GM23338 (cell line): Measurements from ENCODE around the gene NAP1L3.

Experiments
- EZH2 ChIP-seq: fragments of 200-600 bp; sonication (generic); IDR thresholded peaks from one replicate; pipeline ENCODE4 v1.8.0; 2017; ENCODE audit warnings: antibody characterized with exemption, mild to moderate bottlenecking, low read depth; ENCODE audit not compliant: unreplicated experiment
- JUNB ChIP-seq: IDR thresholded peaks from one replicate; pipeline ENCODE4 v1.6.1; 2016; ENCODE audit warnings: antibody characterized with exemption; ENCODE audit not compliant: unreplicated experiment
- TF ChIP-seq, protein P1 (sequence below), 2 experiments: fragments of 200-600 bp in 1 of 2; sonication (generic) in 1 of 2; conservative IDR thresholded peaks; 2 replicates each; pipeline versions ENCODE4 v1.5.1 to v1.6.1; 2016 to 2017; ENCODE audit warnings: antibody characterized with exemption in 2 of 2, low read depth in 2 of 2, mild to moderate bottlenecking in 2 of 2, moderate library complexity in 1 of 2

DNA sequence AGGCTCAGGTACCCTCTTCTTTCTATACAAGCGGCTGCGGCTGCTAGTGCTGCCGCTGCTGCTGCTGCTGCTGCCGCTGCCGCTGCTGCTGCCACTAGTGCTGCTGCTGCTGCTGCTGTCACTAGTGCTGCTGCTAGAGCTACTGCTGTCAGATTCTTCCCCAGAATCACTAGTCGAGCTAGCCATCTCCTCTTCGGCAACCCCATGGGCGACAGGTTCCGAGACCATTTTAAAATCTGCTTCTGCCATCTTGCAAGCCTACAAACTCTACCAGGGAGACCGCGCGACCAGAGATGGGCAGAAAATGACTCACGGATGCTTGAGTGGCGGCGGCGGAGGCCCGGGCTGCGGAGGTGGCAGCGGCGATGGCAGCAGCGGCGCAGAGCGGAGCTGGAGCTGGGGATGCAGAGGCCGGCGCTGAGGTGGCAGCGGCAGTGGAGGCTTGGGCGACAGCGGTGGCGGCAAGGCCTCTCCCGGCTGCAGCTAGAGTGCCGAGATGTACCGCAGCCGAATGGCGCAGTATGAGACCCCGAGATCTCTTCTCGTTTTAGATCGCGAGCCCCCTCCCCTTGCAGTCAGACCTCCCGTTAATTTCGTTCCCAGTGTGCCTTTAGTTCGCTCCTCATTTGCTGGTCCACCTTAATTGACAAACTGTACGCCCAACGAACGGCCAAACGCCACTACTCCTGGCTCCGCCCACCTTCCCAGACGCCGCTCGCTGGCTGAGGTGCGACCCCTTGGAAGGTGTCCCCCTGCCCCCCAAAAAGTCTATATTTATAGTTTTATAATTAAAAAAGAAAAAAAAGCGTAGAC is at the start of gene NAP1L3:
- TF ChIP-seq, protein P1, sequence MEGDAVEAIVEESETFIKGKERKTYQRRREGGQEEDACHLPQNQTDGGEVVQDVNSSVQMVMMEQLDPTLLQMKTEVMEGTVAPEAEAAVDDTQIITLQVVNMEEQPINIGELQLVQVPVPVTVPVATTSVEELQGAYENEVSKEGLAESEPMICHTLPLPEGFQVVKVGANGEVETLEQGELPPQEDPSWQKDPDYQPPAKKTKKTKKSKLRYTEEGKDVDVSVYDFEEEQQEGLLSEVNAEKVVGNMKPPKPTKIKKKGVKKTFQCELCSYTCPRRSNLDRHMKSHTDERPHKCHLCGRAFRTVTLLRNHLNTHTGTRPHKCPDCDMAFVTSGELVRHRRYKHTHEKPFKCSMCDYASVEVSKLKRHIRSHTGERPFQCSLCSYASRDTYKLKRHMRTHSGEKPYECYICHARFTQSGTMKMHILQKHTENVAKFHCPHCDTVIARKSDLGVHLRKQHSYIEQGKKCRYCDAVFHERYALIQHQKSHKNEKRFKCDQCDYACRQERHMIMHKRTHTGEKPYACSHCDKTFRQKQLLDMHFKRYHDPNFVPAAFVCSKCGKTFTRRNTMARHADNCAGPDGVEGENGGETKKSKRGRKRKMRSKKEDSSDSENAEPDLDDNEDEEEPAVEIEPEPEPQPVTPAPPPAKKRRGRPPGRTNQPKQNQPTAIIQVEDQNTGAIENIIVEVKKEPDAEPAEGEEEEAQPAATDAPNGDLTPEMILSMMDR (conservative IDR thresholded peaks at IDR 0.05; ENCODE audit: low read depth in 2 of 2), result no peak
- TF ChIP-seq EZH2 (no peak), JUNB (no peak)
